Loucy (cell line): ENCODE measurements around the gene SLC2A4RG.

ENCODE experiments used
- CTCF ChIP-seq: fragments of 200-600 bp; sonication (generic); conservative IDR thresholded peaks from 2 replicates; pipeline ENCODE4 v1.5.1; 2014; ENCODE audit warnings: mild to moderate bottlenecking, antibody characterized with exemption, low read length
- EZH2phosphoT487 ChIP-seq: fragments of 200-600 bp; IDR thresholded peaks from 2 replicates; pipeline ENCODE4 v1.6.1; 2018; ENCODE audit warnings: antibody characterized with exemption, mild to moderate bottlenecking, moderate library complexity, borderline replicate concordance

- TF ChIP-seq EZH2phosphoT487 (no peak), CTCF (no peak)
Measured at GRCh38 chr20:63790572-63791168, 51.1 kb downstream of the SLC2A4RG start.
